Measurements from ENCODE around the gene HMCN2.

GRCh38 chr9:130426467-130426773, 160.9 kb downstream of the HMCN2 start:
- TF ChIP-seq, protein P1, sequence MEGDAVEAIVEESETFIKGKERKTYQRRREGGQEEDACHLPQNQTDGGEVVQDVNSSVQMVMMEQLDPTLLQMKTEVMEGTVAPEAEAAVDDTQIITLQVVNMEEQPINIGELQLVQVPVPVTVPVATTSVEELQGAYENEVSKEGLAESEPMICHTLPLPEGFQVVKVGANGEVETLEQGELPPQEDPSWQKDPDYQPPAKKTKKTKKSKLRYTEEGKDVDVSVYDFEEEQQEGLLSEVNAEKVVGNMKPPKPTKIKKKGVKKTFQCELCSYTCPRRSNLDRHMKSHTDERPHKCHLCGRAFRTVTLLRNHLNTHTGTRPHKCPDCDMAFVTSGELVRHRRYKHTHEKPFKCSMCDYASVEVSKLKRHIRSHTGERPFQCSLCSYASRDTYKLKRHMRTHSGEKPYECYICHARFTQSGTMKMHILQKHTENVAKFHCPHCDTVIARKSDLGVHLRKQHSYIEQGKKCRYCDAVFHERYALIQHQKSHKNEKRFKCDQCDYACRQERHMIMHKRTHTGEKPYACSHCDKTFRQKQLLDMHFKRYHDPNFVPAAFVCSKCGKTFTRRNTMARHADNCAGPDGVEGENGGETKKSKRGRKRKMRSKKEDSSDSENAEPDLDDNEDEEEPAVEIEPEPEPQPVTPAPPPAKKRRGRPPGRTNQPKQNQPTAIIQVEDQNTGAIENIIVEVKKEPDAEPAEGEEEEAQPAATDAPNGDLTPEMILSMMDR (IDR thresholded peaks at IDR 0.05; ENCODE audit: poor library complexity) = no peak
- TF ChIP-seq EZH2phosphoT487 (IDR thresholded peaks at IDR 0.05; ENCODE audit: low read depth, severe bottlenecking, unreplicated experiment) = no peak

Data from hepatocyte (in vitro differentiated cells).